Fibroblast of villous mesenchyme (primary cell): ENCODE data around the gene PRSS48. TPM values are rescaled to one million over a fixed set of nuclear protein-coding genes. Genes with fewer than 3 reads are reported as not detected.

ENCODE experiments used
- DNase-seq: peaks from one replicate; pipeline ENCODE4 v3.0.0-alpha.2; 2010; ENCODE audit warnings: low read depth
- H3K4me3 ChIP-seq: 2 replicates; pipeline ENCODE4 v1.5.1; 2011; ENCODE audit warnings: low read depth, mild to moderate bottlenecking, low read length
- CTCF ChIP-seq: IDR thresholded peaks from 2 replicates; pipeline ENCODE4 v1.5.1; 2012; ENCODE audit warnings: low read depth, mild to moderate bottlenecking, low read length; ENCODE audit not compliant: insufficient read depth
- small RNA-seq: library from RNA; depleted of rRNA; stranded (forward); fragments of <200 nt; gene quantifications from one replicate; pipeline ENCODE3, GENCODE V24; 2012
- total RNA-seq: library from RNA; depleted of rRNA; stranded (reverse); fragments of >200 nt; gene quantifications from 2 replicates; pipeline ENCODE4 v1.2.3, GENCODE V29; 2012

PRSS48 gene
- total RNA-seq, 1 donor, result not detected

- TF ChIP-seq CTCF, result no peak
- peak; percentile 44 for DNase-seq
- H3K4me3 ChIP-seq, result no peak overlapping the region
Observed at GRCh38 chr4:151331276-151332042, 54.5 kb downstream of the PRSS48 start.

- no peak overlapping the region for H3K4me3 ChIP-seq
- no peak for TF ChIP-seq CTCF
- DNase-seq, result no peak
Observed at GRCh38 chr4:151339467-151339866, 62.5 kb downstream of the PRSS48 start.

- TF ChIP-seq CTCF, result no peak
- DNase-seq, result no peak
- no peak overlapping the region for H3K4me3 ChIP-seq
Observed at GRCh38 chr4:151340751-151341385, 63.9 kb downstream of the PRSS48 start.

Small RNA genes lying within 50 kb of the gene (small RNA-seq; reads per million reads assigned to genes)
- not detected for gene AC104819.2
- gene RNU6-1282P, result not detected

Other genes starting within 250 kb of the PRSS48 start
- gene RPS3A, start 177.5 kb upstream of the PRSS48 start, total RNA-seq, result 1,579 and 1,904 TPM in 2 replicates
- gene SH3D19, start 48.4 kb downstream of the PRSS48 start, total RNA-seq, result 43.5 and 46.6 TPM in 2 replicates
- under 0.01 and 0.32 TPM in 2 replicates for gene FHIP1A, start 132.0 kb downstream of the PRSS48 start, total RNA-seq